GM12878 (cell line): Measurements from ENCODE around the gene PUDP.

Experiments used
- BRCA1 ChIP-seq: IDR thresholded peaks from 2 replicates; pipeline ENCODE4 v1.6.1; 2011; ENCODE audit warnings: low read depth, low read length, improper control_type of control experiment
- CTCF ChIP-seq, 3 experiments: IDR thresholded peaks in 2 of 3; conservative IDR thresholded peaks in 1 of 3; 2 replicates each; pipeline ENCODE4 v1.5.1; 2011; ENCODE audit warnings: low read depth in 3 of 3, low read length in 3 of 3, mild to moderate bottlenecking in 3 of 3, control low read depth in 2 of 3, moderate library complexity in 2 of 3, inconsistent platforms in 1 of 3, mixed read lengths in 1 of 3; ENCODE audit not compliant: control insufficient read depth in 2 of 3, insufficient read depth in 1 of 3; ENCODE audit errors: extremely low read depth in 1 of 3
- ESRRA ChIP-seq: IDR thresholded peaks from 2 replicates; pipeline ENCODE4 v1.6.1; 2012; ENCODE audit warnings: mild to moderate bottlenecking, low read length, improper control_type of control experiment
- EZH2 ChIP-seq: IDR thresholded peaks from 2 replicates; pipeline ENCODE4 v1.6.1; 2012; ENCODE audit warnings: low read depth, mild to moderate bottlenecking, control low read depth, inconsistent platforms, low read length, borderline replicate concordance; ENCODE audit not compliant: control insufficient read depth
- MAX ChIP-seq: IDR thresholded peaks from 2 replicates; pipeline ENCODE4 v1.6.1; 2012; ENCODE audit warnings: low read depth, low read length, improper control_type of control experiment
- RBBP5 ChIP-seq: fragments of 200-600 bp; sonication (generic); conservative IDR thresholded peaks from 2 replicates; pipeline ENCODE4 v1.6.1; 2016
- SP1 ChIP-seq: IDR thresholded peaks from one replicate; pipeline ENCODE4 v1.6.1; 2011; ENCODE audit warnings: low read depth, low read length

DNA sequence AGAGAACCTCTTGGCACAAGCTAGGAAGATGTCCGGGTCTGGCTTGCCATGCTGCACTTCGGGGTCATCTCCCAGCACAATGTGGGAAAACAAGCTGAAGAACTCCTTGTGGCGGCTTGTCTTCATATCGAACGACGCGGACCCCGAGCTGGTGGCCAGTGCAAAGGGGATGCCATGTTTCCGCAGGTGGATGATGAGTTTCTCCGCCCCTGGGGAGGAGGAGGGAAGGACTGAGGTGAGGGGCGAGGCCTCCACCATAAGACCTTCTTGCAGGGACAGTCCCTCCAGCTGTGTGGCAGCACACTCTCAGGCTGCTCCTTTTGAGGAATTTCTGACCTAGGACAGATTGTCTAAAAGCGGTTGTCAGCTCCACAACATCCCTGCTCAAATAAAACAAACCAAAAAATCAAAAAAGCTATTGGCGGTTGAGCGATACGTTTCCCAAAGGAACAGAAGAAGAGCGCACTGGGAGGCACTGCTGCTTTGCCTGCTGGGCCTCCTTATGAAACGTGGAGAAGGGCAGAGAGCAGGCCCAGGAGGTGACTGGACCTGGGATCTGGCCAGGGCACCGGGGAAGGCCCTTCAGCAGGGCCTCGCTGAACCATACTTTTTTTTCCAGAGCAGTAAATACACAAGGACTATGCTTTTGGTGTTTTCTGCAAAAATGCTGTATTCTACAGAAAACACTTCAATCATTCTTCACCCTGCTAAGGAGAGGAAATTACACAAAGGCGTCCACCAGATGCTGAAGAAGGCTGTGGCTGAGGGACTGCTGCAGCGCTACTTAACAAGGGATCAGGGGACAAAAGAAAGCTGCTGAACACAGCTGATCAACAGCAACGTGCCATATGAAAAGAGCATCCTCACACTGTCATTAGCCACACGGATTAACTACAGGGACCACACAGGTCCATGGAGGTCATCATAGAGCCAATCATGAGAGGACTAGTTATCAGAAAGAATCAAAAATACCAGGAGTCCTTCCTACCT, 70.4 kb downstream of the PUDP start:
- TF ChIP-seq MAX = no peak
- no peak for TF ChIP-seq CTCF (IDR thresholded peaks at IDR 0.05 in 2 of 3, conservative IDR thresholded peaks at IDR 0.05 in 1 of 3; ENCODE audit: control insufficient read depth in 2 of 3, extremely low read depth in 1 of 3, insufficient read depth in 1 of 3, low read depth in 3 of 3, low read length in 3 of 3)
- TF ChIP-seq EZH2 = no peak
- no peak for TF ChIP-seq RBBP5
- TF ChIP-seq SP1 = no peak
- no peak for TF ChIP-seq BRCA1
- no peak for TF ChIP-seq ESRRA
